ENCODE results near the gene ABLIM2. TPM values are rescaled to one million over a fixed set of nuclear protein-coding genes. Genes with fewer than 3 reads are reported as not detected.

The ABLIM2 gene
- polyA plus RNA-seq, 1 donor from 2014 or later, result 14.9 TPM

DNA sequence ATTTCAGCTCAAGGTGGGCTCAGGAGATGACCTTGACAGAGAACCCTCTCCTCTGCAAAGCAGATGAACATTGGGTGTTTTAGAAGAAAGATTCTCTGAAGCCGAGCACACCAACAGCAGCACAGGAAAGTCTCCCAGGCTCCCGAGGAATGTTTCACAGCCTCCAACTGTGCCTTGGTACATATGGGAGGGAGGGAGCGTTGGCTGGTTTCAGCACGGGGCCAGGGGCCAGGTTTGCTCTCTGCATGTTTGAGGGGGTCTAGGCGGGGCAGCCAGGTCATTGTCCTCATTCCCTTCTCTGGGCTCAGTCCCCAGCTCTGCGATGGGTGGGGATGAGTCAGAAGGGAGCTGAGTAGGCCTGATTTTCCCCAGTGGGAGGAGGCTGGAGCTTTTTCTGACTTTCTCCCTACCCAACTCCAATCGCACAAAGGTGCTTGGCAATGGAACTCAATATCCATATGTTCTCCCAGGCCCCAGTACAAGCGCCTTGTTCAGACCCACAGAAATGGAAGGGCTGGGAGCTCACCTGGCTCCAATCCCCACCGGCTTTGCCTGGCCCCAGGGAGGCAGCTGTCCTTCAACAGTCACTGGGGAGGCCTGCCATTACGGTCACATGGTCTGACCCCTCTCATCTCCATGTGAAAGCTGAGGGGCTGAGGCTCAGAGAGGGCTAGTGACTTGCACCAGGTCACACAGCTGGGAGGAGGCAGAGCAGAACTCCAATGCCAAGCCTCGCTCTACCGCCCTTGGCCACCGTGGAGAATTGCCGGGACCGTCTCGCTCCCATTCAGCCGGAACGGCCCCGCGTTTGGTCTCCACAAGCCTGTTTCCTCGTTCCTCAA lies 110.6 kb downstream of the ABLIM2 start:
- Histone ChIP-seq H3K27ac (ENCODE audit: low read length) (no peak overlapping the region), H3K4me3 (ENCODE audit: low read length) (no peak overlapping the region), H2AFZ (ENCODE audit: low read depth, low read length) (no peak overlapping the region), H3K27me3 (ENCODE audit: insufficient read depth, low read depth, low read length) (no peaks in the 10 kb centered on the region), H3K36me3 (ENCODE audit: insufficient read depth, low read length) (no peaks in the 10 kb centered on the region), H4K20me1 (ENCODE audit: insufficient read depth) (no peaks in the 10 kb centered on the region), H3K9me2 (ENCODE audit: insufficient read depth, low read length) (no peaks in the 10 kb centered on the region), H3K9me3 (ENCODE audit: low read length) (no peaks in the 10 kb centered on the region), H3K4me2 (ENCODE audit: low read length) (no peak overlapping the region), H3K79me2 (replicated peaks; ENCODE audit: insufficient read depth, low read length) (no peaks in the 10 kb centered on the region), H3F3A (ENCODE audit: insufficient read depth, low read length, poor library complexity, severe bottlenecking) (no peaks in the 10 kb centered on the region), H3K9ac (ENCODE audit: low read length) (no peak overlapping the region)
- TF ChIP-seq EZH2 (IDR thresholded peaks at IDR 0.05; ENCODE audit: borderline replicate concordance, insufficient read depth, low read length, poor library complexity, severe bottlenecking), result no peak
- no peak for TF ChIP-seq SMC3 (conservative IDR thresholded peaks at IDR 0.05; ENCODE audit: poor library complexity)
- TF ChIP-seq POLR2AphosphoS5 (IDR thresholded peaks at IDR 0.05), result no peak
- TF ChIP-seq RAD21 (conservative IDR thresholded peaks at IDR 0.05), result no peak
- TF ChIP-seq, protein P1, sequence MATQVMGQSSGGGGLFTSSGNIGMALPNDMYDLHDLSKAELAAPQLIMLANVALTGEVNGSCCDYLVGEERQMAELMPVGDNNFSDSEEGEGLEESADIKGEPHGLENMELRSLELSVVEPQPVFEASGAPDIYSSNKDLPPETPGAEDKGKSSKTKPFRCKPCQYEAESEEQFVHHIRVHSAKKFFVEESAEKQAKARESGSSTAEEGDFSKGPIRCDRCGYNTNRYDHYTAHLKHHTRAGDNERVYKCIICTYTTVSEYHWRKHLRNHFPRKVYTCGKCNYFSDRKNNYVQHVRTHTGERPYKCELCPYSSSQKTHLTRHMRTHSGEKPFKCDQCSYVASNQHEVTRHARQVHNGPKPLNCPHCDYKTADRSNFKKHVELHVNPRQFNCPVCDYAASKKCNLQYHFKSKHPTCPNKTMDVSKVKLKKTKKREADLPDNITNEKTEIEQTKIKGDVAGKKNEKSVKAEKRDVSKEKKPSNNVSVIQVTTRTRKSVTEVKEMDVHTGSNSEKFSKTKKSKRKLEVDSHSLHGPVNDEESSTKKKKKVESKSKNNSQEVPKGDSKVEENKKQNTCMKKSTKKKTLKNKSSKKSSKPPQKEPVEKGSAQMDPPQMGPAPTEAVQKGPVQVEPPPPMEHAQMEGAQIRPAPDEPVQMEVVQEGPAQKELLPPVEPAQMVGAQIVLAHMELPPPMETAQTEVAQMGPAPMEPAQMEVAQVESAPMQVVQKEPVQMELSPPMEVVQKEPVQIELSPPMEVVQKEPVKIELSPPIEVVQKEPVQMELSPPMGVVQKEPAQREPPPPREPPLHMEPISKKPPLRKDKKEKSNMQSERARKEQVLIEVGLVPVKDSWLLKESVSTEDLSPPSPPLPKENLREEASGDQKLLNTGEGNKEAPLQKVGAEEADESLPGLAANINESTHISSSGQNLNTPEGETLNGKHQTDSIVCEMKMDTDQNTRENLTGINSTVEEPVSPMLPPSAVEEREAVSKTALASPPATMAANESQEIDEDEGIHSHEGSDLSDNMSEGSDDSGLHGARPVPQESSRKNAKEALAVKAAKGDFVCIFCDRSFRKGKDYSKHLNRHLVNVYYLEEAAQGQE (IDR thresholded peaks at IDR 0.05; ENCODE audit: borderline replicate concordance), result no peak
- no peak for TF ChIP-seq TAF1 (IDR thresholded peaks at IDR 0.05; ENCODE audit: low read depth)
- TF ChIP-seq EP300 (conservative IDR thresholded peaks at IDR 0.05; ENCODE audit: poor library complexity, severe bottlenecking), result no peak
- no peak for TF ChIP-seq MXI1 (conservative IDR thresholded peaks at IDR 0.05; ENCODE audit: poor library complexity, severe bottlenecking)
- TF ChIP-seq, protein P2, sequence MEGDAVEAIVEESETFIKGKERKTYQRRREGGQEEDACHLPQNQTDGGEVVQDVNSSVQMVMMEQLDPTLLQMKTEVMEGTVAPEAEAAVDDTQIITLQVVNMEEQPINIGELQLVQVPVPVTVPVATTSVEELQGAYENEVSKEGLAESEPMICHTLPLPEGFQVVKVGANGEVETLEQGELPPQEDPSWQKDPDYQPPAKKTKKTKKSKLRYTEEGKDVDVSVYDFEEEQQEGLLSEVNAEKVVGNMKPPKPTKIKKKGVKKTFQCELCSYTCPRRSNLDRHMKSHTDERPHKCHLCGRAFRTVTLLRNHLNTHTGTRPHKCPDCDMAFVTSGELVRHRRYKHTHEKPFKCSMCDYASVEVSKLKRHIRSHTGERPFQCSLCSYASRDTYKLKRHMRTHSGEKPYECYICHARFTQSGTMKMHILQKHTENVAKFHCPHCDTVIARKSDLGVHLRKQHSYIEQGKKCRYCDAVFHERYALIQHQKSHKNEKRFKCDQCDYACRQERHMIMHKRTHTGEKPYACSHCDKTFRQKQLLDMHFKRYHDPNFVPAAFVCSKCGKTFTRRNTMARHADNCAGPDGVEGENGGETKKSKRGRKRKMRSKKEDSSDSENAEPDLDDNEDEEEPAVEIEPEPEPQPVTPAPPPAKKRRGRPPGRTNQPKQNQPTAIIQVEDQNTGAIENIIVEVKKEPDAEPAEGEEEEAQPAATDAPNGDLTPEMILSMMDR (IDR thresholded peaks at IDR 0.05; ENCODE audit: poor library complexity, severe bottlenecking), result no peak

DNA sequence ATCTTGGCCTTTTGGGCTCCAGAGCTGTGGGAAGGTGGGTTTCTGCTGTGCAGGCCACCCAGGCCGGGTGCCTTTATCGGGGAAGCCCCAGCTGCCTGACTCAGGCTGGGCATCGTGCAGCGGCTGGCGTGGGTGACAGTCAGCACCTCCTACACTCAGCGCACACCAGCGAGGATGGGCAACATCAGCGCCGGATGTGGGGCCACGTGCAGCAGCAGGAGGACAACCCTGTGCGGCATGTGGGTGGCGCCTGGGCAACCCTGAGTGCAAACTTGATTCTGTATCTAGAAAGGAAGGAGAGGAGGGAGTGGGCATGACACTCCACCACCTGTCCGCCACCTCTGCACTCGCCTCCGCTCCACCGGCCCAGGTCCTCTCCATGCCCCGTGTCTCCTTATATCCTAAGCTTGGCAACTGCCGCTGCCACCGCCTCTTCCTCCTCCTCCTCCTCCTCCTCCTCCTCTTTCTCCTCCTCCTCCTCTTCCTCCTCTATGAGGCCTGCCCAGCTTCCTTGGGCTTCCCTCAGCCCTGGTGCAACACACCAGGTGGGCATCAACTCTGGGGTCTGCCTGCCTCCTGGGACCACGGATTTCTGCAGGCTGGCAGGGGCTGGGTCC lies 111.6 kb downstream of the ABLIM2 start:
- Histone ChIP-seq H3K9me2 (ENCODE audit: insufficient read depth, low read length) (no peaks in the 10 kb centered on the region), H3K9me3 (ENCODE audit: low read length) (no peaks in the 10 kb centered on the region), H4K20me1 (ENCODE audit: insufficient read depth) (no peaks in the 10 kb centered on the region), H3K4me3 (ENCODE audit: low read length) (no peak overlapping the region), H3K27ac (ENCODE audit: low read length) (no peak overlapping the region), H3K79me2 (replicated peaks; ENCODE audit: insufficient read depth, low read length) (no peaks in the 10 kb centered on the region), H3K4me2 (ENCODE audit: low read length) (no peak overlapping the region), H3F3A (ENCODE audit: insufficient read depth, low read length, poor library complexity, severe bottlenecking) (no peaks in the 10 kb centered on the region), H3K9ac (ENCODE audit: low read length) (no peak overlapping the region), H2AFZ (ENCODE audit: low read depth, low read length) (no peak overlapping the region), H3K36me3 (ENCODE audit: insufficient read depth, low read length) (no peaks in the 10 kb centered on the region), H3K27me3 (ENCODE audit: insufficient read depth, low read depth, low read length) (no peaks in the 10 kb centered on the region)
- TF ChIP-seq EZH2 (IDR thresholded peaks at IDR 0.05; ENCODE audit: borderline replicate concordance, insufficient read depth, low read length, poor library complexity, severe bottlenecking) (no peak), POLR2AphosphoS5 (IDR thresholded peaks at IDR 0.05) (no peak), MXI1 (conservative IDR thresholded peaks at IDR 0.05; ENCODE audit: poor library complexity, severe bottlenecking) (no peak), EP300 (conservative IDR thresholded peaks at IDR 0.05; ENCODE audit: poor library complexity, severe bottlenecking) (no peak), RAD21 (conservative IDR thresholded peaks at IDR 0.05) (no peak), TAF1 (IDR thresholded peaks at IDR 0.05; ENCODE audit: low read depth) (no peak), SMC3 (conservative IDR thresholded peaks at IDR 0.05; ENCODE audit: poor library complexity) (no peak)
- TF ChIP-seq, protein P1 (IDR thresholded peaks at IDR 0.05; ENCODE audit: borderline replicate concordance), result no peak
- TF ChIP-seq, protein P2 (IDR thresholded peaks at IDR 0.05; ENCODE audit: poor library complexity, severe bottlenecking), result no peak

Measured in neural cell (in vitro differentiated cells).